ENCODE results near the gene ZNF234.

ZNF234 gene
- total RNA-seq: 6.4 to 7.6 (median 6.6) reads per million in 3 donors

GRCh38 chr19:44141191-44142058 lies at the start of gene ZNF234:
Gene ZNF234 (plus strand): TSS chr19:44141554. CDS start chr19:44144633, 3,079 bp downstream.
- H3K4me1 ChIP-seq (ENCODE audit: control insufficient read depth, insufficient read depth, low read length, poor library complexity, severe bottlenecking): peaks cover 8% of the 10 kb centered on the region

DNA sequence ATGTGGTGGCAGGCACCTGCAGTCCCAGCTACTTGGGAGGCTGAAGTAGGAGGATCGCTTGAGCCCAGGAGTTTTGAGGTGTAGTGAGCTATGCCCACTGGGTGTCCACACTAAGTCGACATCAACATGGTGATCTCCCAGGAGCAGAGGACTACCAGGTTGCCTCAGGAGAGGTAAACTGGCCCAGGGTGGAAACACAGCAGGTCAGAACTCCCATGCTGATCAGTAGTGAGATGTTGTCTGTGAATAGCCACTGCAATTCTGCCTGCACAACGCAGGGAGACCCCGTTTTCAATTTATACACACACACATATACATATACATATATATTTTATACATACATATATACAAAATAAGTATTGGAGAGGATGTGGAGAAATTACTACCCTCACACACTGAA lies 49.2 kb upstream of the ZNF234 start:
- Histone ChIP-seq H3K9me3 (ENCODE audit: control insufficient read depth, low read length) (no peaks in the 10 kb centered on the region), H3K27me3 (replicated peaks; ENCODE audit: control insufficient read depth, insufficient read depth, low read length, poor library complexity, severe bottlenecking) (no peaks in the 10 kb centered on the region), H3K4me3 (ENCODE audit: insufficient read depth, low read depth, low read length, poor library complexity, severe bottlenecking) (no peak overlapping the region), H3K36me3 (ENCODE audit: control insufficient read depth, insufficient read depth, low read length) (peaks cover 4% of the 10 kb centered on the region), H3K4me1 (ENCODE audit: control insufficient read depth, insufficient read depth, low read length, poor library complexity, severe bottlenecking) (peaks cover 4% of the 10 kb centered on the region), H3K27ac (ENCODE audit: insufficient read depth, low read length, poor library complexity, severe bottlenecking) (no peak overlapping the region)
- no peak for DNase-seq

More at GRCh38 chr19:44141191-44142058, at the start of gene ZNF234:
- no peaks in the 10 kb centered on the region for H3K9me3 ChIP-seq (ENCODE audit: control insufficient read depth, low read length)
- no peaks in the 10 kb centered on the region for H3K27me3 ChIP-seq (replicated peaks; ENCODE audit: control insufficient read depth, insufficient read depth, low read length, poor library complexity, severe bottlenecking)
- peaks cover 11% of the 10 kb centered on the region for H3K36me3 ChIP-seq (ENCODE audit: control insufficient read depth, insufficient read depth, low read length)
- peak; percentile 42 to 55 (median 52) for DNase-seq
- peak within 1 kb of the TSS; percentile 96 for H3K4me3 ChIP-seq (ENCODE audit: insufficient read depth, low read depth, low read length, poor library complexity, severe bottlenecking)
- H3K27ac ChIP-seq (ENCODE audit: insufficient read depth, low read length, poor library complexity, severe bottlenecking): no peak within 1 kb of the TSS

GRCh38 chr19:44093931-44094765 lies 47.2 kb upstream of the ZNF234 start, which contains the start of gene ZNF224:
Gene ZNF224 (plus strand): TSS chr19:44094361. CDS start chr19:44097874, 3,513 bp downstream.
- Histone ChIP-seq H3K4me3 (ENCODE audit: insufficient read depth, low read depth, low read length, poor library complexity, severe bottlenecking) (peak within 1 kb of the TSS; percentile 82), H3K4me1 (ENCODE audit: control insufficient read depth, insufficient read depth, low read length, poor library complexity, severe bottlenecking) (peaks cover 4% of the 10 kb centered on the region), H3K9me3 (ENCODE audit: control insufficient read depth, low read length) (no peaks in the 10 kb centered on the region), H3K27ac (ENCODE audit: insufficient read depth, low read length, poor library complexity, severe bottlenecking) (peak within 1 kb of the TSS; percentile 60), H3K36me3 (ENCODE audit: control insufficient read depth, insufficient read depth, low read length) (peaks cover 21% of the 10 kb centered on the region), H3K27me3 (replicated peaks; ENCODE audit: control insufficient read depth, insufficient read depth, low read length, poor library complexity, severe bottlenecking) (no peaks in the 10 kb centered on the region)
- DNase-seq: peak; percentile 63 to 74 (median 68)

DNA sequence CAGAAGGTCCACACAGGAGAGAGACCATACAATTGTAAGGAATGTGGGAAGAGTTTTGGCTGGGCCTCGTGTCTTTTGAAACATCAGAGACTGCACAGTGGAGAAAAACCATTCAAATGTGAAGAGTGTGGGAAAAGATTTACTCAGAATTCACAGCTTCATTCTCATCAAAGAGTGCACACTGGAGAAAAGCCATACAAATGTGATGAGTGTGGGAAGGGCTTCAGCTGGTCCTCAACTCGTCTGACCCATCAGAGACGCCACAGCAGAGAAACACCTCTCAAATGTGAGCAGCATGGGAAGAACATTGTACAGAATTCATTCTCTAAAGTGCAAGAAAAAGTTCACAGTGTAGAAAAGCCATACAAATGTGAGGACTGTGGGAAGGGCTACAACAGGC lies 33.6 kb upstream of the ZNF234 start:
- H3K27me3 ChIP-seq (replicated peaks; ENCODE audit: control insufficient read depth, insufficient read depth, low read length, poor library complexity, severe bottlenecking): no peaks in the 10 kb centered on the region
- peaks cover 2% of the 10 kb centered on the region for H3K4me1 ChIP-seq (ENCODE audit: control insufficient read depth, insufficient read depth, low read length, poor library complexity, severe bottlenecking)
- H3K36me3 ChIP-seq (ENCODE audit: control insufficient read depth, insufficient read depth, low read length): peaks cover 32% of the 10 kb centered on the region
- peaks cover 44% of the 10 kb centered on the region for H3K9me3 ChIP-seq (ENCODE audit: control insufficient read depth, low read length)
- no peak overlapping the region for H3K4me3 ChIP-seq (ENCODE audit: insufficient read depth, low read depth, low read length, poor library complexity, severe bottlenecking)
- no peak for DNase-seq
- H3K27ac ChIP-seq (ENCODE audit: insufficient read depth, low read length, poor library complexity, severe bottlenecking): no peak overlapping the region

DNA sequence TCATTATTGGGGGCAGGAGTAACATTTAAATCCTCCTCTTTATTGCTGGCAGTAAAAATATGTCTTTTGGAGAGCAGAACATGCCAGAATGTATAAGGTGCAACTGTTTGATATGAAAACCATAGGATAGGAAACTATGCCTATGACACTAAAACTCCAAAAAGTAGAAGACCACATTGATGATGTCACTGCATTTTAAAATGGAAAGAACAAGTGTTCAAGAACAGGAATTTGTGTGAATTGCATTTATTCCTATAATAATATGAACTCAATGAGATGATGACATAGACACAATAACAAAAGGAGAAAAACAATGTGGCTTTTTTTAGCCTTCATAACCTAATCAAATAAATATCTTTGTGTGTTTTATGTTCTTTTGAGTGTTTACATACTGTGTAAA lies 31.9 kb upstream of the ZNF234 start:
- H3K4me1 ChIP-seq (ENCODE audit: control insufficient read depth, insufficient read depth, low read length, poor library complexity, severe bottlenecking): peaks cover 3% of the 10 kb centered on the region
- peaks cover 16% of the 10 kb centered on the region for H3K36me3 ChIP-seq (ENCODE audit: control insufficient read depth, insufficient read depth, low read length)
- H3K27ac ChIP-seq (ENCODE audit: insufficient read depth, low read length, poor library complexity, severe bottlenecking): no peak overlapping the region
- no peaks in the 10 kb centered on the region for H3K27me3 ChIP-seq (replicated peaks; ENCODE audit: control insufficient read depth, insufficient read depth, low read length, poor library complexity, severe bottlenecking)
- no peak overlapping the region for H3K4me3 ChIP-seq (ENCODE audit: insufficient read depth, low read depth, low read length, poor library complexity, severe bottlenecking)
- DNase-seq: no peak
- H3K9me3 ChIP-seq (ENCODE audit: control insufficient read depth, low read length): peaks cover 43% of the 10 kb centered on the region

GRCh38 chr19:44111910-44112463 lies 29.4 kb upstream of the ZNF234 start:
- Histone ChIP-seq H3K27me3 (replicated peaks; ENCODE audit: control insufficient read depth, insufficient read depth, low read length, poor library complexity, severe bottlenecking) (no peaks in the 10 kb centered on the region), H3K36me3 (ENCODE audit: control insufficient read depth, insufficient read depth, low read length) (peaks cover 4% of the 10 kb centered on the region), H3K4me3 (ENCODE audit: insufficient read depth, low read depth, low read length, poor library complexity, severe bottlenecking) (no peak overlapping the region), H3K9me3 (ENCODE audit: control insufficient read depth, low read length) (peaks cover 24% of the 10 kb centered on the region), H3K4me1 (ENCODE audit: control insufficient read depth, insufficient read depth, low read length, poor library complexity, severe bottlenecking) (peaks cover 3% of the 10 kb centered on the region), H3K27ac (ENCODE audit: insufficient read depth, low read length, poor library complexity, severe bottlenecking) (no peak overlapping the region)
- no peak for DNase-seq

DNA sequence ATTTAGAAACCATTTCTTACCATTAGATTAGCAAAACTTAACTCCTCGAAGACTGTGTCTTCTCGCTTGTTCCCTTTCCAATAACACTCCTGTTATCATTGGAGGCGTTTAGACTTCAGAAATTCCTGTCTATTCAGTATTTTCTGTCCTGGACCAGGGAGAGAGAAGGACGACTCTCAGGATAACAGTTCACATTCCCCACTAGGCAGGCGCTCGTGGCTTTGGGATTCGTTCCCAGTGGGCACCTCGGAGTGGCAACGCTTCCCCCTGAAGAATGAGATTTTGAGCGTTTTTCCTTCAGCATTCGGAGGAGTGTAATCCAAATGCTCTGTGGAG lies 28.6 kb upstream of the ZNF234 start:
- no peak overlapping the region for H3K27ac ChIP-seq (ENCODE audit: insufficient read depth, low read length, poor library complexity, severe bottlenecking)
- DNase-seq: no peak
- H3K4me1 ChIP-seq (ENCODE audit: control insufficient read depth, insufficient read depth, low read length, poor library complexity, severe bottlenecking): peaks cover 3% of the 10 kb centered on the region
- peaks cover 18% of the 10 kb centered on the region for H3K9me3 ChIP-seq (ENCODE audit: control insufficient read depth, low read length)
- H3K36me3 ChIP-seq (ENCODE audit: control insufficient read depth, insufficient read depth, low read length): peaks cover 6% of the 10 kb centered on the region
- H3K4me3 ChIP-seq (ENCODE audit: insufficient read depth, low read depth, low read length, poor library complexity, severe bottlenecking): peak overlapping the region; percentile 72
- H3K27me3 ChIP-seq (replicated peaks; ENCODE audit: control insufficient read depth, insufficient read depth, low read length, poor library complexity, severe bottlenecking): no peaks in the 10 kb centered on the region

GRCh38 chr19:44113138-44113783 lies 28.1 kb upstream of the ZNF234 start, which contains the start of gene ZNF225:
Gene ZNF225 (plus strand): TSS chr19:44113399. CDS start chr19:44115828, 2,429 bp downstream.
- H3K27ac ChIP-seq (ENCODE audit: insufficient read depth, low read length, poor library complexity, severe bottlenecking): no peak within 1 kb of the TSS
- H3K27me3 ChIP-seq (replicated peaks; ENCODE audit: control insufficient read depth, insufficient read depth, low read length, poor library complexity, severe bottlenecking): no peaks in the 10 kb centered on the region
- H3K4me3 ChIP-seq (ENCODE audit: insufficient read depth, low read depth, low read length, poor library complexity, severe bottlenecking): peak within 1 kb of the TSS; percentile 72
- DNase-seq: peak; percentile 68 to 77 (median 71)
- H3K4me1 ChIP-seq (ENCODE audit: control insufficient read depth, insufficient read depth, low read length, poor library complexity, severe bottlenecking): peaks cover 3% of the 10 kb centered on the region
- H3K36me3 ChIP-seq (ENCODE audit: control insufficient read depth, insufficient read depth, low read length): peaks cover 9% of the 10 kb centered on the region
- H3K9me3 ChIP-seq (ENCODE audit: control insufficient read depth, low read length): peaks cover 14% of the 10 kb centered on the region

GRCh38 chr19:44113784-44114390 lies 27.5 kb upstream of the ZNF234 start:
- H3K4me3 ChIP-seq (ENCODE audit: insufficient read depth, low read depth, low read length, poor library complexity, severe bottlenecking): peak overlapping the region; percentile 72
- DNase-seq: no peak
- H3K4me1 ChIP-seq (ENCODE audit: control insufficient read depth, insufficient read depth, low read length, poor library complexity, severe bottlenecking): peaks cover 3% of the 10 kb centered on the region
- H3K27me3 ChIP-seq (replicated peaks; ENCODE audit: control insufficient read depth, insufficient read depth, low read length, poor library complexity, severe bottlenecking): no peaks in the 10 kb centered on the region
- peaks cover 10% of the 10 kb centered on the region for H3K9me3 ChIP-seq (ENCODE audit: control insufficient read depth, low read length)
- H3K36me3 ChIP-seq (ENCODE audit: control insufficient read depth, insufficient read depth, low read length): peaks cover 12% of the 10 kb centered on the region
- no peak overlapping the region for H3K27ac ChIP-seq (ENCODE audit: insufficient read depth, low read length, poor library complexity, severe bottlenecking)

All from effector memory CD4-positive, alpha-beta T cell (primary cell).